HepG2 (cell line): ENCODE data around the gene CLCNKA. TPM values are rescaled to one million over a fixed set of nuclear protein-coding genes. Genes with fewer than 3 reads are reported as not detected.

Experiments used
- EP300 ChIP-seq, 3 experiments: sonication (generic) in 1 of 3; formaldehyde crosslinking in 1 of 3; IDR thresholded peaks; 2 replicates each; pipeline versions ENCODE4 v1.5.1 to v1.6.1; 2011 to 2020; ENCODE audit warnings: low read depth in 2 of 3, low read length in 2 of 3, borderline replicate concordance in 1 of 3, improper control_type of control experiment in 1 of 3, mild to moderate bottlenecking in 1 of 3, missing genetic modification reagents in 1 of 3, moderate library complexity in 1 of 3
- GRHL1 ChIP-seq: sonication (generic); formaldehyde crosslinking; conservative IDR thresholded peaks from 2 replicates; pipeline ENCODE4 v1.8.0; 2022; ENCODE audit warnings: missing genetic modification reagents
- ISX ChIP-seq: sonication (generic); formaldehyde crosslinking; conservative IDR thresholded peaks from 2 replicates; pipeline ENCODE4 v1.5.0; 2020; ENCODE audit warnings: missing genetic modification reagents
- KLF15 ChIP-seq: sonication (generic); formaldehyde crosslinking; IDR thresholded peaks from 2 replicates; pipeline ENCODE4 v1.8.1; 2023; ENCODE audit warnings: borderline replicate concordance, mild to moderate bottlenecking, inconsistent platforms, missing genetic modification reagents, mixed read lengths
- LBX2 ChIP-seq: sonication (generic); formaldehyde crosslinking; IDR thresholded peaks from 2 replicates; pipeline ENCODE4 v1.5.0; 2020; ENCODE audit warnings: missing genetic modification reagents, mild to moderate bottlenecking, borderline replicate concordance
- ZFY ChIP-seq: sonication (generic); formaldehyde crosslinking; IDR thresholded peaks from 2 replicates; pipeline ENCODE4 v1.4.0; 2020; ENCODE audit warnings: missing genetic modification reagents
- ZNF225 ChIP-seq: sonication (generic); formaldehyde crosslinking; IDR thresholded peaks from 2 replicates; pipeline ENCODE4 v1.4.0; 2020; ENCODE audit warnings: mild to moderate bottlenecking, missing genetic modification reagents
- ZNF367 ChIP-seq: sonication (generic); formaldehyde crosslinking; IDR thresholded peaks from 2 replicates; pipeline ENCODE4 v1.4.0; 2020; ENCODE audit warnings: missing genetic modification reagents, borderline replicate concordance
- ZNF407 ChIP-seq: sonication (generic); formaldehyde crosslinking; IDR thresholded peaks from one replicate; pipeline ENCODE4 v1.5.1; 2020; ENCODE audit warnings: mild to moderate bottlenecking, missing genetic modification reagents; ENCODE audit errors: not compliant biosample characterization
- ZNF512B ChIP-seq: sonication (generic); formaldehyde crosslinking; IDR thresholded peaks from 2 replicates; pipeline ENCODE4 v1.5.1; 2020; ENCODE audit warnings: missing genetic modification reagents, mild to moderate bottlenecking, borderline replicate concordance
- ZNF761 ChIP-seq: sonication (generic); formaldehyde crosslinking; conservative IDR thresholded peaks from 2 replicates; pipeline ENCODE4 v1.4.0; 2020; ENCODE audit warnings: mild to moderate bottlenecking, missing genetic modification reagents
- polyA plus RNA-seq, 8 experiments: library from polyadenylated mRNA; depleted of rRNA in 3 of 8; stranded (reverse) in 7 of 8; unstranded in 1 of 8; fragments of >200 nt; fragmentation: Illumina TruSeq in 4 of 8; extraction: Trizol in 4 of 8; gene quantifications; 2 replicates each; pipeline versions ENCODE4 v1.2.1 to v1.2.3, GENCODE V29; 2011 to 2016; ENCODE audit warnings: low read depth in 4 of 8, missing spikeins in 1 of 8, mixed read lengths in 1 of 8; ENCODE audit not compliant: insufficient read depth in 1 of 8
- total RNA-seq, 5 experiments: library from RNA; depleted of rRNA; stranded (reverse); fragments of >200 nt; fragmentation: Illumina TruSeq; extraction: Trizol; gene quantifications; 2 replicates each; pipeline ENCODE4 v1.2.3, GENCODE V29; 2016; ENCODE audit warnings: low read depth in 1 of 5

The CLCNKA gene
- total and polyA plus RNA-seq, 2 of the 13 experiments (the other 11 are each of a cell fraction or from before 2014, with no cell fraction given) = 0.03 TPM; not detected in 1

- TF ChIP-seq ISX (CRISPR knock-in tag) (no peak), ZNF367 (CRISPR knock-in tag) (no peak), EP300 (IDR thresholded peaks at IDR 0.05; ENCODE audit: low read depth in 2 of 2, low read length in 2 of 2) (no peak; a peak in 1 of 4 replicates), EP300 (CRISPR knock-in tag; IDR thresholded peaks at IDR 0.05; ENCODE audit: borderline replicate concordance) (no peak), ZNF761 (CRISPR knock-in tag) (no peak), ZNF512B (CRISPR knock-in tag) (no peak), ZNF407 (CRISPR knock-in tag) (no peak), GRHL1 (CRISPR knock-in tag) (no peak), LBX2 (no peak), ZNF225 (CRISPR knock-in tag) (no peak), ZFY (CRISPR knock-in tag) (peak; percentile 53; the same call in 1 of the 2 replicates), KLF15 (CRISPR knock-in tag) (no peak)
Observed at GRCh38 chr1:16014509-16015482, 7.0 kb upstream of the CLCNKA start (continued).
